Neural progenitor cell (in vitro differentiated cells): ENCODE measurements around the gene MFAP3L. TPM values are rescaled to one million over a fixed set of nuclear protein-coding genes. Genes with fewer than 3 reads are reported as not detected.

Source experiments
- DNase-seq: peaks from one replicate; pipeline ENCODE4 v3.0.0-alpha.2; 2016; ENCODE audit warnings: low spot score
- H2AFZ ChIP-seq: fragments of 200-600 bp; sonication (generic); replicated peaks from 2 replicates; pipeline ENCODE4 v1.6.1; 2016; ENCODE audit warnings: antibody characterized with exemption
- H3F3A ChIP-seq: fragments of 200-600 bp; sonication (generic); 2 replicates; pipeline ENCODE4 v1.6.1; 2016; ENCODE audit warnings: antibody characterized with exemption, low read depth
- H3K27ac ChIP-seq: fragments of 200-600 bp; sonication (generic); 2 replicates; pipeline ENCODE4 v1.5.1; 2016; ENCODE audit warnings: mild to moderate bottlenecking
- H3K27me3 ChIP-seq: fragments of 200-600 bp; sonication (generic); 2 replicates; pipeline ENCODE4 v1.6.1; 2016; ENCODE audit warnings: mild to moderate bottlenecking, moderate library complexity
- H3K36me3 ChIP-seq: fragments of 200-600 bp; sonication (generic); 2 replicates; pipeline ENCODE4 v1.5.1; 2016
- H3K4me1 ChIP-seq: fragments of 200-600 bp; sonication (generic); 2 replicates; pipeline ENCODE4 v1.6.1; 2016; ENCODE audit warnings: mixed run types
- H3K4me2 ChIP-seq: fragments of 200-600 bp; sonication (generic); 2 replicates; pipeline ENCODE4 v1.6.1; 2016
- H3K4me3 ChIP-seq: fragments of 200-600 bp; sonication (generic); 2 replicates; pipeline ENCODE4 v1.5.1; 2016
- H3K79me2 ChIP-seq: fragments of 200-600 bp; sonication (generic); 2 replicates; pipeline ENCODE4 v1.6.1; 2016; ENCODE audit warnings: low read depth
- H3K9ac ChIP-seq: fragments of 200-600 bp; sonication (generic); 2 replicates; pipeline ENCODE4 v1.6.1; 2016
- H3K9me3 ChIP-seq: fragments of 200-600 bp; sonication (generic); 2 replicates; pipeline ENCODE4 v1.5.1; 2016; ENCODE audit warnings: low read depth
- H4K20me1 ChIP-seq: fragments of 200-600 bp; sonication (generic); 2 replicates; pipeline ENCODE4 v1.6.1; 2016; ENCODE audit warnings: low read depth
- H3K27ac Mint-ChIP-seq: 3 replicates; pipeline ENCODE4 v1.8.0; 2021; ENCODE audit warnings: mixed read lengths
- H3K27me3 Mint-ChIP-seq: 2 replicates; pipeline ENCODE4 v1.8.0; 2022; ENCODE audit warnings: low read depth, mild to moderate bottlenecking, inconsistent platforms, moderate library complexity, mixed read lengths; ENCODE audit not compliant: insufficient read depth
- H3K36me3 Mint-ChIP-seq: 3 replicates; pipeline ENCODE4 v1.8.0; 2021; ENCODE audit warnings: mixed read lengths
- H3K4me1 Mint-ChIP-seq: 3 replicates; pipeline ENCODE4 v1.8.0; 2021; ENCODE audit warnings: mixed read lengths
- H3K4me3 Mint-ChIP-seq: 3 replicates; pipeline ENCODE4 v1.8.0; 2021; ENCODE audit warnings: mild to moderate bottlenecking, moderate library complexity, mixed read lengths
- H3K9me3 Mint-ChIP-seq: 3 replicates; pipeline ENCODE4 v1.8.0; 2020; ENCODE audit warnings: mixed read lengths
- CTCF ChIP-seq: fragments of 200-600 bp; sonication (generic); IDR thresholded peaks from 2 replicates; pipeline ENCODE4 v1.5.1; 2017; ENCODE audit warnings: antibody characterized with exemption, mild to moderate bottlenecking
- EZH2 ChIP-seq: fragments of 200-600 bp; sonication (generic); IDR thresholded peaks from 2 replicates; pipeline ENCODE4 v1.6.1; 2017; ENCODE audit warnings: antibody characterized with exemption, mild to moderate bottlenecking, moderate library complexity
- EZH2phosphoT487 ChIP-seq: fragments of 200-600 bp; sonication (generic); IDR thresholded peaks from 2 replicates; pipeline ENCODE4 v1.6.1; 2017; ENCODE audit warnings: antibody characterized with exemption
- total RNA-seq: library from RNA; depleted of rRNA; stranded (reverse); fragments of >200 nt; gene quantifications from 2 replicates; pipeline ENCODE4 v1.2.3, GENCODE V29; 2015; ENCODE audit warnings: low replicate concordance

MFAP3L gene
- total RNA-seq, 1 donor from 2014 or later: 30.7 TPM

DNA sequence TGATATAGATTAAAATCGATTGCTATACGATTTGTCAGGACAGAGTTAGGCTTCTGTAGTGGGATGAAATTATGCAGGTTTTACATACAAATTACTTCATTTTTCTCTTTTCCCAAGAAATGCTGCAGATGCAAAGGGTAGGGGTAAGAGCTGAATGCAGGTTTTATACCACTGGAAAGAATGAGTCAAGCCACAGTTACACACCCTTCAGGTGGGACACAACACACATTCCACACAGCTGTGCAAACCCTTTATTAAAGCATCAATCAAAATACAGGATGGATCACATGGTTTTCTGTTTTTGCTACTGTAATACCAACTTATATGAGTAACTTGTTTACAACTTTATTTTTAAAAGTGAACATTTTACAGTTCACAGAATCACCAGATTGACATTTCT lies 39.8 kb downstream of the MFAP3L start:
- H3K27ac Mint-ChIP-seq: no peak overlapping the region

GRCh38 chr4:169985881-169986280 lies 40.3 kb downstream of the MFAP3L start:
- H3K27me3 Mint-ChIP-seq: no peaks in the 10 kb centered on the region
- H3K9ac ChIP-seq: no peak overlapping the region
- H3K4me2 ChIP-seq: peak overlapping the region; percentile 26
- no peak overlapping the region for H2AFZ ChIP-seq
- H3K36me3 Mint-ChIP-seq: peaks cover 1% of the 10 kb centered on the region
- H3K9me3 ChIP-seq: no peaks in the 10 kb centered on the region
- H4K20me1 ChIP-seq: no peaks in the 10 kb centered on the region
- H3K9me3 Mint-ChIP-seq: no peaks in the 10 kb centered on the region
- H3K4me1 Mint-ChIP-seq: peaks cover 4% of the 10 kb centered on the region
- no peaks in the 10 kb centered on the region for H3K79me2 ChIP-seq
- no peak overlapping the region for H3K4me3 ChIP-seq
- no peak overlapping the region for H3K27ac Mint-ChIP-seq
- no peaks in the 10 kb centered on the region for H3K27me3 ChIP-seq
- no peaks in the 10 kb centered on the region for H3K36me3 ChIP-seq
- peaks cover 14% of the 10 kb centered on the region for H3F3A ChIP-seq
- H3K27ac ChIP-seq: no peak overlapping the region
- DNase-seq: no peak
- H3K4me1 ChIP-seq: peaks cover 34% of the 10 kb centered on the region
- no peak for TF ChIP-seq EZH2
- H3K4me3 Mint-ChIP-seq: no peak overlapping the region

More for the DNA sequence above, 39.8 kb downstream of the MFAP3L start:
- Histone ChIP-seq H3K9me3 (no peaks in the 10 kb centered on the region), H3K27me3 (no peaks in the 10 kb centered on the region), H3K4me1 (peaks cover 34% of the 10 kb centered on the region), H3K4me3 (no peak overlapping the region), H4K20me1 (no peaks in the 10 kb centered on the region), H2AFZ (no peak overlapping the region), H3K79me2 (no peaks in the 10 kb centered on the region), H3K27ac (no peak overlapping the region), H3K36me3 (no peaks in the 10 kb centered on the region), H3F3A (peaks cover 14% of the 10 kb centered on the region), H3K9ac (no peak overlapping the region), H3K4me2 (no peak overlapping the region)
- H3K9me3 Mint-ChIP-seq: no peaks in the 10 kb centered on the region
- no peak for TF ChIP-seq EZH2
- no peak for TF ChIP-seq CTCF
- no peak for TF ChIP-seq EZH2phosphoT487
- H3K4me3 Mint-ChIP-seq: no peak overlapping the region
- H3K27me3 Mint-ChIP-seq: no peaks in the 10 kb centered on the region
- H3K36me3 Mint-ChIP-seq: peaks cover 1% of the 10 kb centered on the region
- H3K4me1 Mint-ChIP-seq: peaks cover 4% of the 10 kb centered on the region
- no peak for DNase-seq

GRCh38 chr4:169984745-169985144 lies 41.5 kb downstream of the MFAP3L start:
- Mint-ChIP-seq H3K27me3 (no peaks in the 10 kb centered on the region), H3K27ac (no peak overlapping the region), H3K4me1 (peaks cover 4% of the 10 kb centered on the region), H3K4me3 (no peak overlapping the region), H3K36me3 (no peaks in the 10 kb centered on the region), H3K9me3 (no peaks in the 10 kb centered on the region)
- Histone ChIP-seq H2AFZ (no peak overlapping the region), H3K4me3 (no peak overlapping the region), H4K20me1 (no peaks in the 10 kb centered on the region), H3K79me2 (no peaks in the 10 kb centered on the region), H3F3A (peaks cover 14% of the 10 kb centered on the region), H3K36me3 (no peaks in the 10 kb centered on the region), H3K27me3 (no peaks in the 10 kb centered on the region), H3K27ac (no peak overlapping the region), H3K4me1 (peaks cover 34% of the 10 kb centered on the region), H3K4me2 (no peak overlapping the region), H3K9ac (no peak overlapping the region), H3K9me3 (no peaks in the 10 kb centered on the region)
- TF ChIP-seq EZH2phosphoT487: no peak
- TF ChIP-seq EZH2: no peak
- TF ChIP-seq CTCF: no peak
- DNase-seq: no peak

DNA sequence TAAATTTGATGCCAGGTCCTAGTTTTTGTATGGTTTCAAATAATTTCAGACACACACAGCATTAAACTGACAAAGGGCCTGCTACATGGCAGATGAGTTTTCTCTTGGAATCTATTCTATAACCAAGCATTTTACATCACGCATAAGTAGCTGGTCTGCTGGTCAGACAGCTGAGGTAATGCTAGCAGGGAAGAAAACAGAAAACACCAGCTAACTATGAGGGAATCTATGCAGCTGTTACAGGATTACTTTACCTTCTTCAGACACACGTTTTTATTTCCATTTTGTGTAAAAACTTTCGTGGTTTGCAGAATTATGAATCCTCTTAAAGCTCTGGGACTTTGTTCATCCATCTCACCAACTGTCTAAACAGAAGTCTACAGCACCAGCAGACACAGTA lies 42.0 kb downstream of the MFAP3L start:
- no peaks in the 10 kb centered on the region for H3K9me3 ChIP-seq
- Mint-ChIP-seq H3K4me1 (peaks cover 4% of the 10 kb centered on the region), H3K4me3 (no peak overlapping the region), H3K36me3 (no peaks in the 10 kb centered on the region), H3K27ac (no peak overlapping the region), H3K9me3 (no peaks in the 10 kb centered on the region), H3K27me3 (no peaks in the 10 kb centered on the region)
- no peak overlapping the region for H2AFZ ChIP-seq
- H3K4me1 ChIP-seq: peaks cover 34% of the 10 kb centered on the region
- DNase-seq: no peak
- no peak overlapping the region for H3K9ac ChIP-seq
- no peak overlapping the region for H3K4me3 ChIP-seq
- no peak overlapping the region for H3K4me2 ChIP-seq
- H3K79me2 ChIP-seq: no peaks in the 10 kb centered on the region
- TF ChIP-seq EZH2: no peak
- no peak for TF ChIP-seq CTCF
- no peak for TF ChIP-seq EZH2phosphoT487
- no peaks in the 10 kb centered on the region for H4K20me1 ChIP-seq
- no peak overlapping the region for H3K27ac ChIP-seq
- peaks cover 14% of the 10 kb centered on the region for H3F3A ChIP-seq
- no peaks in the 10 kb centered on the region for H3K36me3 ChIP-seq
- no peaks in the 10 kb centered on the region for H3K27me3 ChIP-seq
